HG02798 (cell line): ENCODE measurements around the gene PLCD3.

Experiments used
- ATAC-seq: cut with Tn5 transposase; IDR thresholded peaks from one replicate; pipeline ENCODE4 v1.9.1; 2021; ENCODE audit warnings: mild to moderate bottlenecking; ENCODE audit not compliant: unreplicated experiment, poor library complexity

The PLCD3 gene

GRCh38 chr17:45149669-45150664 lies 17.7 kb upstream of the PLCD3 start:
- no peak for ATAC-seq

DNA sequence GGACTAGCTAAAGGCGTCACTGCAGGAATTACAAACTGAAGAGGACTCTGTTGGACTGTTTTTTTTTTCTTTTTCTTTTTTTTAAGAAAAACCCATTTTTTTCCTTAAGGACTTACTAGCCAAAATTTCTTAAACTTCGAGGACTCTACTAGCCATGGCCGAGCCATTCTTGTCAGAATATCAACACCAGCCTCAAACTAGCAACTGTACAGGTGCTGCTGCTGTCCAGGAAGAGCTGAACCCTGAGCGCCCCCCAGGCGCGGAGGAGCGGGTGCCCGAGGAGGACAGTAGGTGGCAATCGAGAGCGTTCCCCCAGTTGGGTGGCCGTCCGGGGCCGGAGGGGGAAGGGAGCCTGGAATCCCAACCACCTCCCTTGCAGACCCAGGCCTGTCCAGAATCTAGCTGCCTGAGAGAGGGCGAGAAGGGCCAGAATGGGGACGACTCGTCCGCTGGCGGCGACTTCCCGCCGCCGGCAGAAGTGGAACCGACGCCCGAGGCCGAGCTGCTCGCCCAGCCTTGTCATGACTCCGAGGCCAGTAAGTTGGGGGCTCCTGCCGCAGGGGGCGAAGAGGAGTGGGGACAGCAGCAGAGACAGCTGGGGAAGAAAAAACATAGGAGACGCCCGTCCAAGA lies 16.8 kb upstream of the PLCD3 start:
- peak; percentile 25 for ATAC-seq

DNA sequence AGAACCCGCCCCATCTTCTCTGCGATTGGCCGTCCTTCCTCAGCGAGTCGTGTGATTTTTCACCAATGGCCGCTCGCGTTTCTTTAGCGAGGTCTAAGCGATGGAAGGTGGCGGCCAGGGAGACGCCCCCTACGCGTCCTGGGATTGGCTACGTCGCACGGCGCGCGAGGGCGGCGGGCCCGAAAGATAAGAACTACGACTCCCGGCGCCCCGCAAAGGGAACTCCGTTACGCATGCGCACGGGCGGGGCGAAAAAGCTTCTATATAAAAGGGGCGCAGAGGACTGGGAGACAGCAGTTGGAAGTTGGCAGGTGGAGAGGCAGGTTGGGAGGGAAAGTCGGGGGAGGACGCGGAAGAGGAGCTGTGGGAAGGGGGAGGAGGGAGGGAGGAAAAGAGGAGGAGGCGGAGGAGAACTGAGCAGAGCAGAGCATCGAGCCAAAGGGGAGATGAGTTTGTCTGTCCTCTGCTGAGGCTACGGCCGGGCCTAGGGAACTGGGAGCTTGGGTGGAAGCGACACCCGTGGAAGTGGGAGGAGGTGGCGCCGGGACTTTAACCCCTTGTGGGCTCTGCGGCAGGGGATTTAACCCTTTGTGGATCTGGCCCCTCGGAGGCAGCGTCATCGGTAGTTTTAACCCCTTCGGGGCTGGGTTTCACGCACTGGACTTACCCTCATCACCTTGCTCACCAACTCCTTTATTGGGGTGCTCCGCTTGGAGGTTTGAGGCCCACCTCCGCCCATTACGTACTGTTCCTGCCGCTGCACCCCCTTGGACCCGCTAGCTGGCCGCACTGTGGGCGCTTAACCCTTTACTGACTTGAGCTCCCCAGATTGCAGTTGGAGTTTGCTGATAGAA lies 16.1 kb upstream of the PLCD3 start, which contains the start of gene HEXIM1:
TSS of gene HEXIM1 (plus strand) at position 293 of the 854 bp plus-strand sequence. CDS start 716 bp downstream, outside the sequence.
- peak; percentile 77 for ATAC-seq

DNA sequence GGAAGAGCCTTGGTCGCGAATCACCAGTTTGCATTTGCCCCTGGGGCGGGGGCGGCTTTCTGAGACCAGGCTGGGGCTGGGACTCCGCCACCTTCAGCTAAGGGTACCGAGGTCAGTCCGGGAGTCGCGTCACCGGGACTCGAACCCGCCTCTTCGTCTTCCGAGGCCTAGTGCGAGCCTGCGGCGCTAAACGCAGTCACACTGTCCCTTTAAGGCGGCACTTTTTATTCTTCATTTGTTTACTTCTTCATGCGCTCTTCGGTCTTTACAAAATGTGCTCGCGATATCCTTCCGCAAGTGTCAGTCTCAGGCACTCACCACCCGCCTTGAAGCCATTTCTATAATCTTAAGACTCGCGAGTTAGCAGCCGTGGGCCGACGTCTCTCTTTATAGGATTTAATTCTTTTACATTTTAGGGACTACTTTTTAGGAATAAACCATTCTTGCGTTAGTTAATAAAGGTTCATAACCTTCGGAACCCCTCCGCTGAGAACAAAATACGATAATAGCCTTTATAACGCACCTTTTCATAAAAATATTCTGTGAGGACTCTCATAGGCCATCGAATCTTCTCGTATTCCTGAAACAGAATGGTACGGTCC lies 15.4 kb upstream of the PLCD3 start:
- no peak for ATAC-seq

GRCh38 chr17:45146890-45147580 lies 14.7 kb upstream of the PLCD3 start:
- no peak for ATAC-seq

- ATAC-seq: no peak
Observed at GRCh38 chr17:45146592-45146889, 14.2 kb upstream of the PLCD3 start.

DNA sequence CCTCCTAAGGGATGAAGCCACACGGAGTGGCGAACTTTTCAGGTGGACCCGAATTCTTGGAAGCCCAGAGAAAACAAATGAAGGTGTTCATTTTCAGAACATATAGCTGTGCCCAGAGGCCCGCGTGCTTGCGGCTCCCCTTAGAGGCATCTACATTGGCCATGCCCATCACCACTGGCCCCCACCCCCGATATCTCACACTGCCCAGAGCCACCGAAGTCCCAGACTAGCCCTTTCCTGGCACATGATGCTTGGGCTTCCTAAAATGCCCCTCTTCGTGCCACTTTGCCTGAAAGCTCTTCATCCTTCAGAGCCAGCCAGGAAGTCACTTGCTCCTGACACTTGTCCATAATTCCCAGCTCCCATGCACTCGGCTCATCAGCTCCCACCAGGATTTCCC lies 13.9 kb upstream of the PLCD3 start:
- no peak for ATAC-seq

- ATAC-seq: no peak
Observed at GRCh38 chr17:45145035-45145389, 12.7 kb upstream of the PLCD3 start.

GRCh38 chr17:45144199-45145034 lies 12.1 kb upstream of the PLCD3 start:
- ATAC-seq: no peak

DNA sequence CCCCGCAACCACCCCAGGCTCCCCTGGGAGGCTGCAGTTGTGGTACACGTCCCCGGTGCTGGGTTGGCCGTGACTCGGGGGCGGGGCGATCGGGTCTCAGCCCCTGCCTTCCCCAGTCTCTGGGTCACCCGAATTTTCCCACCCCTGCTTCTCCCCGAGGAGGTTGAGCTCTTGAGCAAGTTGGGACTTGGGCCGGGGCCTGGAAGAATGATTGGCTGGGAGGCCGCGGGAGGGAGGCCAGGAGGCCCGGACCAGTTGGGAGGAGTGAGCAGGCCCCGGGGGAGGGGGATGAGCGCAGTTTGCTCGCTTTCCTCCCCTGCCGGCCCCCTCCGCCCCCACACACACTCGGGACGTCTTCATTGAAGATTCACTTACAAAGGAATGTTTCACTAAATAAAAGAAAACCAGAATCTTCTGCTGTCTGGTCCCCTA lies 11.5 kb upstream of the PLCD3 start:
- no peak for ATAC-seq

DNA sequence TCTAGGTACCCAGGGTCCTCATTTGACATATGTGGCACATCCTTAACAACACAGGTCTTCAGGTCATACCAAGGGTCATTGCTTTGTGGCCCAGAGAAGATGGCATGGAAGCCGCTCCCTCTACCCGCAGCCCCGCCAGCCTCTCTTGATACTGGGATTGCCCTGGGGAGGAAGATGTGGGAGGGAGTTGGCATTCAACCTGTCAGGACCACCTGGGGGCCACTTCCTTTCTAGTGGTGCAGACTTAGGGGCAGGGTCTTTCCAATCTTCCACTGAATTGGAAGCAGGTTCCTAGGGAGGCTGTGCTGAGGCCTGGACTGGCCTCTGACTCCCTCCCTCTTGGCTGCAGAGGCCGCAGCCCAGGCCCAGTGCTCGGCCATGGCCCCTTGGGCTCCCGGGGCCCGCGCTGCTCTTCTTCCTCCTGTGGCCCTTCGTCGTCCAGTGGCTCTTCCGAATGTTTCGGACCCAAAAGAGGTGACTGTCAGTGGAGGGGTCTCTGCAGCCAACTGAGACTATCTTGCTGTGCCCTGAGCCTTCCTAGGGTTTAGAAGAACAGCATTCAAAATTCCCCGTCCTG lies 10.9 kb upstream of the PLCD3 start:
- no peak for ATAC-seq

GRCh38 chr17:45139533-45139920 lies 7.2 kb upstream of the PLCD3 start:
- no peak for ATAC-seq

DNA sequence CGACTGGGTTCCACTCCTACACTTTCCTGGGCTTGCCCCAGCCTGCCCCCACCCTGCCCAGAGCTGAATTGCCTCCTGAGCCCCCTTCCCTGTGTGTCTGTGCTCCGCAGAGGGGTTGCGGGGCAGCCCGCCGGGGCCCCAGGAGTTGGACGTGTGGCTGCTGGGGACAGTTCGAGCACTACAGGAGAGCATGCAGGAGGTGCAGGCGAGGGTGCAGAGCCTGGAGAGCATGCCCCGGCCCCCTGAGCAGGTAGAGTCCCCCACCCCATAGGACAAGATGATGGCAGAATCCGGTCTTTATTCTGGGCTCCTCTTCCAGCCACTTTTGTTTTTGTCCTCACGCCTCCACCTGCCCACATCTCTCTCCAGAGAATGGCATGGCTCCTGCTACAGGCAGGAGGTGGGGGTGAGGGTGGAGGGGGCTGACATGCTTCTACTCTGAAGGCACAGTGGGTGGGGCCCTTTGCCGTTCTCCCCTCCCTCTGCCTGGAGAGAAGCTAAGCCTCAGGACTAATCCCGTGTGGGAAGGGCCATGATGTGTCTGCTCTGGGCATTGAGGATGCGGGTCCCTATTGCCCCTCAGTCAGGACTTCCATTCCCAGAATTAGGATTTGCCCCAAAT lies 6.7 kb upstream of the PLCD3 start:
- no peak for ATAC-seq

DNA sequence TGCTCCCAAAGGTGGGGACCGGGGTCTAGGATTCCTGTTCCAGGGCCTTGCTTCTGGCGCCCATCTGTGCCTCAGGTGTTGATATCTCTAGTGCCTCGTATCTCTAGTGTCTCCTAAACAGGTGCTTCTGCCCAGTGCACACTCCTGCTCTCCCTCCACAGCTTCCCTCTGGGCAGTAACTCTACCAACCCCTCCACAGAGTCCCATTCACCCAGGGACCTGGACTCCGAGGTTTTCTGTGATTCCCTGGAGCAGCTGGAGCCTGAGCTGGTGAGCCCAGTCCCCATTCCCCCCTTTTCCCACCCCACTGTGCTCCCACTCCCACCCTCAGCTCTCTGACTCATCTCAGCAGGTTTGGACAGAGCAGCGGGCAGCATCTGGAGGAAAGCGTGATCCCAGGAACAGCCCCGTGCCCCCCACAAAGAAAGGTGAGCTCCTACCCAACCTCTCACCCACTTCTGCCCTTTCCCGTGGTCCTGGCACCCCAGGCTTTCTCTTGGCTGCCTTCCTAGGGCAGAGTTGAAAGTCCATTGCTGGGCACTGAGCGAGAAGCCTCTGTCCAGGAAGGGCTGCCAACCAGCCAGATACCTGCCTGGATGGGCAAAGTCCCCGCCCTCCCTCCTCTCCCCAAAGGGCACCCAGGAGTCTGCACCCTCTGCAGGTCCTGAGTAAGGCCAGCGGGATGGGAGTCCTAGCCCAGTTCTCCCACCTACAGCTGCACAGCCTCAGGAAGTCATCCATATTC lies 5.4 kb upstream of the PLCD3 start:
- ATAC-seq: no peak

DNA sequence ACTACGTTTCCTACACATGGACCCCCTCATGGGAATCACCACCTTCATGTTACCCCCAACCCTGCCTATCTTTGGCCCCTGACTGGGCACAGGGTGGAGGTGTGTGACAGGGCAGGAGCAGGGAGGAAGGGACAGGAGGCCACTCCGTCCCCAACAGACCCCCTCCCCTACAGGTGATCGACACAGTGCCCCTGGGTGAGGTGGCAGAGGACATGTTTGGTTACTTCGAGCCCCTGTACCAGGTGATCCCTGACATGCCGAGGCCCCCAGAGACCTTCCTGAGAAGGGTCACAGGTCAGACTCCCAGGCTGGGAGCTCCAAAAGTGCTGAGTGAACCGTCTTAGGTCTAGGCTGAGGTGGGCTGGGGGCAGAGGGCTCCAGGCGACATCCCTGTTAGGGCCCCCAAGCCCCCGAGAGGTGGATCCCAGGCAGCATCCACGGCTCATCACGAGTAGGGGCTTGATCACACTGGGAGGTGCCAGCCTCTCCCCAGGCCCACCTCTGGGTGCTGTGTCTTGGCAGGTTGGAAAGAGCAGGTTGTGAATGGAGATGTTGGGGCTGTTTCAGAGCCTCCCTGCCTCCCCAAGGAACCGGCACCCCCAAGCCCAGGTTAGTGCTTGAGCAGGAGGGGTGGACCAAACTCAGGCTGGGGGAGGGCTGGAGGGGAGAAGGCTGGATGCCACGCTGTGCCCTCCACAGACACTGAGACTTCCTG lies 4.7 kb upstream of the PLCD3 start:
- ATAC-seq: no peak

GRCh38 chr17:45135978-45136791 lies 3.9 kb upstream of the PLCD3 start:
- no peak for ATAC-seq
